NCI-H2196 (cell line): ENCODE measurements around the gene KLK2.
A peak's percentile ranks its signal among the peaks of the same experiment; 100 is the strongest.
"Not testable (repeated sequence)": the region's sequence is repeated elsewhere in the genome, so short reads cannot be mapped to it uniquely, and the experiment has no call there.

Experiments
- DNase-seq: peaks from one replicate; lab custom pipeline; 2025; ENCODE audit not compliant: unreplicated experiment; lab: John Stamatoyannopoulos, UW

The KLK2 gene

DNA sequence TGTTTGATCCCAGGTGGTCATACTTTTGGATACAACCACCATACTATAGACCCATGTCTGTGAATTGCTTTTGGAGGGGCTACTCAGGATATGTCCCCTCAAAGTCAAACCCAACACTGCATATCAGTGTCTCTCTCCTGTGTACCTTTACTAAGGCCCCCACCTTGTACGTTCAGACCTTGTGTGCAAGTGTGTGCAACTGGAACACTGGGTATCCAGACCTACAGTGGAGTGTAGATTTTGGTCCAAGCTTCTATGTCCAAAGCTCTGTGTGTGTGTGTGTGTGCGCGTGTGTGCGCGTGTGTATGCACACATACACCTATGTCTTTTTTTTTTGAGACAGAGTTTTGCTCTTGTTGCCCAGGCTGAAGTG, 18.0 kb downstream of the KLK2 start:
- no peak for DNase-seq

DNA sequence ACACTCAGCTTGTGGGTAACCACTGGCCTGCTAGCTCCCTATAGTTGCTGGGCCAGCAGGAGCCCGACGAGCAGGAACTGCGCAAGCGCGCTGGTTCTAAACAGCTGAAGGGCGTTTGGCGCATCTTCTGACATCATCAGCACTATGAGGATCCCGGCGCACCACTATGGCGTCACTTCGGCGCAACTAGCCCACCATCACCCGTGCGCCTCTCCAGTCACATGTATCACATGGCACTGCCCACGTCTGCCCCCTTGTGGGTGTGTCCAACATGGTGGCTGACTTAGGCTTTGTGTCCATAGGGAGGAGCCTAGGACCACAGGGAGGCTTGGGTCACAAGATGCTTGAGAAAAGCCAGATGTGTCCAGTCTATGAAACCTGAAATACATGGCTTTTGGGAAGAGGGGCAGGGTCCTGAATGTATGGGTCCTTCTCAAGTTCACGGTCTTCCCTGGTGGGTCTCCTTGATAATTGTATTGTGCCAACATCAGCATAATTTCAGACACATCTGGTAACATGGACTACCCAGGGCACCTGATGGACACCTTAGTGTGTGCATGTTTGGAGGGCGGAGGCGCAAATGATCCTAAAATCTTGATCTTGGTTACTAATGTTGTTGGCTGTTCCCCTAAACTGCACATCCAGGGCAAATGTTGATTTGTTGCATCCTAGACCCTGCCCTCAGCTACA, 20.0 kb downstream of the KLK2 start:
- peak; percentile 6 for DNase-seq

DNA sequence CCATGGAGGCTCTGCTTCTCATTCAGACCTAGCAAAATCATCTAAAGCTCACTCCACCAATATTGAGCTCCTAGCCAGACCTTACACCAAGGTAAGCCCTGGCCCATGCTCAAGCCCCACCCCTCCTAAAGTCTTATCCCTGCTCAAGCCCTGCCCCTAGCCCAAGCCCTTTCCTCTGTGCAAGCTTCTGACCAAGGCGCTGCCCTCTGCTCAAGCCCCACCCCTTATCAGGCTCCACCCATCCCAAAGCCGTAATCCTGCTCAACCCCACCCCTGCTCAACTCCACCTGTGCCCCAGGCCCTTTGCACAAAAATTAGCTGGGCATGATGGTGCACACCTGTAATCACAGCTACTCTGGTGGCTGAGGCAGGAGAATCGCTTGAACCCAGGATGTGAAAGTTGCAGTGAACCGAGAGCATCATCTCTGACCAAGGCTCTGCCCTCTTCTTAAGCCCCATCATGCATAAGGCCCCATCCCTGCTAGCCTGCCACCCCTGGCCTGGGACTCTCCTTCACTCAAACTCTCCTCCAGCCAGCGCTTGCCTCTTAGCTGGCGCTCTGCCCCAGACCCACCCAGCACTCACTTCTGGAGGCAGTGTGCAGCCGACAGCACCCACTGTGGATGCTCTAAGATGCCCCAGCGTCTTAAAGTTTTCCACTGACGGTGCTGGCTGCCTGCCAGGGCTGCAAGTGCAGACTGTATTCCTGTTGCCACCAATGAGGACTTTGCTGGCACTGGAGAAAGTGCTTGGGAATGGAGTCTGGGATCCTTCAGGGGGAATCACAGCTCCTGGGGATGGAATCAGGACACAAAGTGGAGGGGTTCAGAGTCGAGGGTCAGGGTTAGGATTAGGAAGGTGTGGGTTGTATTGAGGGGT, 21.5 kb downstream of the KLK2 start:
- DNase-seq = no peak

DNA sequence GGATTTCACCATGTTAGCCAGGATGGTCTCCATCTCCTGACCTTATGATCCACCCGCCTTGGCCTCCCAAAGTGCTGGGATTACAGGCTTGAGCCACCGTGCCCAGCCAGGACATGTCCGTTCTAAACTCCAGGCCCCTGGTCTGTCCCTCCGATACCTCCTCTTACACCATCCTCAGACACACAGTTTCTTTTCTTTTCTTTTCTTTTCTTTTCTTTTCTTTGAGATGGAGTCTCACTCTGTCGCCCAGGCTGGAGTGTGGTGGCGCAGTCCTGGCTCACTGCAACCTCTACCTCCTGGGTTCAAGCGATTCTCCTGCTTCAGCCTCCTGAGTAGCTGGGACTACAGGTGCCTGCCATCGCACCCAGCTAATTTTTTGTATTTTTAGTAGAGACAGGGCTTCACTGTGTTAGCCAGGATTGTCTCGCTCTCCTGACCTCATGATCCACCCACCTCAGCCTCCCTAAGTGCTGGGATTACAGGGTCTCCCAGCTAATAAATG, 22.9 kb downstream of the KLK2 start:
- not testable (repeated sequence) for DNase-seq

DNA sequence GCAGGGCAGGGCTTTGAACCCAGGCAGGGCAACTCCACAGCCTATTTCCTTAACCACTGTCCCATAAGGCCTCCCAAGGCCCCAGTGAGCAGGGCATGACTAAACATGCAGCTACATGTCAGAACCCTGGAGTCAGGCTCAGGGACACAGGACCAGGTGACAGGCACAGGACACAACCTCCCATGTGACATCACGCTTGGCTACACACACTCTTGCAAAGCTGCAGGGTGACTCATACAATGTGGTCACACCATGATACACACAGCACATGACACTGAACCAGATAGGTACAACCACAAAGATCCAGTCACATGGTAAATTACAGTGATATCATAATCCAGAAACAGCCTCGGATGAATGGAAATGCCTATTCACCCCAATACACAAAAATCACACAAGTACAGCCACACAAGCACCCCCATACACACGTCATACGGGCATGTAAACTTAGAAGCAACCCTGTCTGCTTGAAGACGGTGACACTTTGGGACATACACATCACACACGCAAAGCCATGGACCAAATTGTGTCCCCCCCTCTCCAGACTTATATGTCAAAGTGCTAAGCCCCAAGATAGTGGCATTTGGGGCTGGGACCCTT, 23.5 kb downstream of the KLK2 start:
- peak; percentile 53 for DNase-seq

DNA sequence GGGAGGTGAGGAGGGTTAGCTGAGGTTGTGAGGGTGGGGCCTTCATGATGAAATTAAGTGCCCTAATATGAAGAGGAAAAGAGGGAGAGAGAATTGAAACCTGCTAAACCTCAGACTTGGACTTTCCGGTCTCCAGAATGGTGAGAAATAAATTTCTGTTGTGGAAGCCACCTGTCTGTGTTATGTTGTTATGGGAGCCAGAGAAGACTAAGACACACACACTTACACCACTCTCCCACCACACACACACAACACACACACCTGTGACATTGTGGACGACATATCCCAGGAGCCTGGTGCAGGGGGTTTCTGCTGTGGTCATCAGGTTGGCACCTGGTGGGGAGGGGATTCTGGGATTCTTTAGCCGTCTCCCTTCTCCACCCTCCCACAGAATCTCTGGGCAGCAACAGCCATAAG, 24.0 kb downstream of the KLK2 start:
- no peak for DNase-seq

DNA sequence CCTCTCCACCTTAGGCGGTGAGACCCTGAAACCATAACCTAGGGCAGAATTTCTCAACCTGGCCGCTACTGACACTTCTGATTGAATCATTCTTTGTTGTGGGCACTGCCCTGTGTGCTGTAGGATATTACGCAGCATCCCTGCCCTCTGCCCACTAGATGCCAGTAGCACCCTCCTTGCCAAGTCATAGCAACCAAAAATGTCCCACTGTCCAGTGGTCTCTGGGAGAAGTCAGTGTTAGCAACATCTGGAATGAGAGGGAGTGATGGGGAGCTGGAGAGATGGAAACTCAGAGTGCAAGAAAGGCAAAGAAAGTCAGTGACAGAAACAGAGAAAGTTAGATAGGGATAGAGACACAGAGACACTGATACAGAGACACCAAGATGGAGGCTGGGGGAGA, 24.4 kb downstream of the KLK2 start:
- no peak for DNase-seq

DNA sequence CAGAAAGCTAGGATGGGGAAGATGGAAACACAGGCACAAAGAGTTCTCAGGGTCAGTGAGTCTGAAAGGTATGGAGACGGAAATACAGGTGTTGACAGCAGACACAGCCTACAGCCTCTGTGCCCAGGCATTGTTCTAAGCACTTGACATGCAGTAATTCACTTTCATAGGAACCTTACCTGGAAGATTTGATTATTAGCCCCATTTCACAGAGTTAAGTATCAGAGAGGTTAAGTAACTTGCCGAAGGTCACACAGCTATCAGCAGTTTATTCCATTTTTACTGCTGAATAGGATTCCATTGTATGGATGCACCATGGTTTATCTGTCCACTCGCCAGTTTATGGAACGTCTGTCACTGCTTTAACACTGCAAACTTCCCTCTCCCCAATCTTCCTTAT, 24.8 kb downstream of the KLK2 start:
- DNase-seq = no peak

DNA sequence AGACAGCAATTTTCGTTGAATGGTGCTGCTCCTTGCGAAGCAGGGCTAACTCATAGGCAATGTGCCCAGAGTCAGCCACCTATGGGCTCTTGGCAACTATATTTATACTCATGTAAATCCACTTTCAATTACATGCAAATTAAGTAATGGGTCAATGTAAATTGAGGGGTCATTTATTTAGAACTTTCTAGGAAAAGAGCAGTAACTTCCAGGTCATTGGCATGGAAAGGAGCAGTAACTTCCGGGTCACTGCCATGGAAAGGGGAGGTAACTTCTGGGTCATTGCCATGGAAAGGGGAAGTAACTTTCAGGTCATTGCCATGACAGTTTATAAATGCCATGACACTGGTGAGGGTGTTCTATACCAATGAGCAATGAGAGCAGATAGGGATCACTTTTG, 26.3 kb downstream of the KLK2 start:
- DNase-seq = no peak

DNA sequence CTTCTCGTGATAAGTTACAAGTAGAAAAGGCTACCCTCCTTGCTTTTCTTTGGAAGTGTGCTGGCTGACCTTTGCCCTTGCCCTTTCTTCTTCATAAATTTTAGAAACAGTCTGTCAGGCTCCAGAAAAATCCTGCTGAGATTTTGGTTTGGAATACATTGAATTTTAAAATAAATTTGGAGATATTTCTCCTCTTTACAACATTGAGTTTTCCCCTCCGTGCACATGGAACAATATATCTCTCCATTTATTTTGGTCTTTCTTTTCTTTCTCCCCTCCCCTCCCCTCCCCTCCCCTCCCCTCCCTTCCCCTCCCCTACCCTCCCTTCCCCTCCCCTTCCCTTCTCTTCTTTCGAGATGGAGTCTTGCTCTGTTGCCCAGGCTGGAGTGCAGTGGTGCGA, 29.4 kb downstream of the KLK2 start:
- DNase-seq = no peak

DNA sequence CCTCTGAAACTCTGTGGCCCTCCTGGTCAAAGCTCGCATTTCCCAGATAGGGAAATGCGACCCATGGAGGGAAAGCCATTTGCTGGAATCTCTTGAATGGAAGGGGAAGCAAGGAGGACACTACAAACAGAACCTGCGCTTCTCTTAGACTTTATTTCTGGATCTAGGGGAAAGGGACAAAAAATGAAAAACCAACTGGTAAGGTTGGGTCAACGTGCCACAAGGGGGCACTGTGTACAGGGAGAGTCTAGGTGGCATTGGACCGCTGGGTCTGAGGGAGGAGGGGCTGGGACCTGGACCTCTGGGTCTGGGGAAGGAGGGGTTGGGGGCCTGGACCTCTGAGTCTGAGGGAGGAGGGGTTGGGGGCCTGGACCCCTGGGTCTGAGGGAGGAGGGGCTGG, 33.0 kb downstream of the KLK2 start:
- DNase-seq = peak; percentile 30

DNA sequence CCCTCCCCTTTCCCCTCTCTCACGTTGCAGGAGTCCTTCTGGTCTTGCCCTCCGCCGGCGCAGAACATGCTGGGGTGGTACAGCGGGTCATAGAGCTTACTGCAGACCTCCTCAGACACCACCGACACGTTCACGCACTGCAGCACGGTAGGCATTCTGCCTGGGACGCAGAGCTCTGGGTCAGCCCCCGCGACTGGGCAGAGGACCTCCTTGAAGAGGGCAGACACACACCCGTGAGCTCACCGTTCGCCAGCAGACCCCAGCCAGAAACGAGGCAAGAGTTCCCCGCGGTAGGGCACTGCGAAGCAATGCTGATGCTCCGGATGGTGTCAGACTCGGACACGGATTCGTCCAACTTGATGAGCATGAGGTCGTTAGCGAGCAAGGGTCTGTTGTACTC, 35.1 kb downstream of the KLK2 start:
- no peak for DNase-seq

DNA sequence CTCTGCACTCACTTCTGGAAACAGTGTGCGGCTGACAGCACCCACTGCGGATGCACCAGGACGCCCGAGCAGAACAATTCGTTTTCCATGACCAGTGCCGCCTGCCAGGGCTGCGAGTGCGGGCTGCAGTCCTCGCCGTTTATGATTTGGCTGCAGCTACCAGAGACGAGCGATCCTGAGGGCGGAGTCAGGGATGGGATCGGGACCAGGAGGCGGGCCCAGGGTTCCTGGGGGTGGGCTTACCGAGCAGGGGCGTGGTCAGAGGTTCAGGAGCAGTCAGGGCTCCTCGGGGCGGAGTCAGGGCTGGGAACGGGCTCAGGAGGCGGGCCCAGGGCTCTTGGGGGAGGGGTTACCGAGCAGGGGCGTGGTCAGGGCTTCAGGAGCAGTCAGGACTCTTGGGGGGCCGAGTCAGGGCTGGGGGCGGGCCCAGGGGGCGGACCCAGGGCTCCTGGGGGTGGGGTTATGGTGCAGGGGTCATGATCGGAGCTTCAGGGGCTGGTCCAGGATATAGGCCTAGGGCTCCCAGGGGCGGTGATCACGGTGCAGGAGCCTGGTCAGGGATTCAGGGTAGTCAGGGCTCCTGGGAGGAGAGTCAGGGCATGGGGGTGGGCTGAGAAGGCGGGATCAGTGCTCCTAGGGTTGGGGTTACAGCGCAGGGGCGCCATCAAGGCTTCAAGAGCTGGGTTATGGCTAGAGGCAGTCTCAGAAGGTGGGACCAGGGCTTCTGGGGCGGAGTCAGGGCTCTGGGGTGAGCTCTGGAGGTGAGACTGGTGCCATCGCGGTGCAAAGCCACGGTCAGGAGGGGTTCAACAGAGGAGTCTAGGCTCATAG, 36.2 kb downstream of the KLK2 start:
- DNase-seq = peak; percentile 20

DNA sequence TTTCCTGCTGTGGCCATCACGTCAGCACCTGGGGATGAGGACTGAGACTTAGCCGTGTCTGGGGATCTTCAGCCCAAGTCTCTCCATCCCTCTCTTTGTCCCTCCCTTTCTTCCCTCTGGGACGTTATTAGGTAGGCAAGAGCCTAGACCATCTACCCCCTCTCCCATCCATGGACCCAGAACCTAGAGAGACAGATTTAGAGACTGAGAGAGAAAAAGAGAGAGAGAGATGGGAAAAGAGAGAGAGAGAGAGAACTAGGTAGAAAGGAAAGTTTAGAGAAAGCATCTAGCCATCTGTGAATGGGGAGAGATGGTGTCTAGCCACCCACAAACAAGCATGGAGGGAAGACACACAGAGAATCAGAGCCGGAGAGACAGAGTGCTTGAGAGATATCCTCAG, 37.5 kb downstream of the KLK2 start:
- no peak for DNase-seq

DNA sequence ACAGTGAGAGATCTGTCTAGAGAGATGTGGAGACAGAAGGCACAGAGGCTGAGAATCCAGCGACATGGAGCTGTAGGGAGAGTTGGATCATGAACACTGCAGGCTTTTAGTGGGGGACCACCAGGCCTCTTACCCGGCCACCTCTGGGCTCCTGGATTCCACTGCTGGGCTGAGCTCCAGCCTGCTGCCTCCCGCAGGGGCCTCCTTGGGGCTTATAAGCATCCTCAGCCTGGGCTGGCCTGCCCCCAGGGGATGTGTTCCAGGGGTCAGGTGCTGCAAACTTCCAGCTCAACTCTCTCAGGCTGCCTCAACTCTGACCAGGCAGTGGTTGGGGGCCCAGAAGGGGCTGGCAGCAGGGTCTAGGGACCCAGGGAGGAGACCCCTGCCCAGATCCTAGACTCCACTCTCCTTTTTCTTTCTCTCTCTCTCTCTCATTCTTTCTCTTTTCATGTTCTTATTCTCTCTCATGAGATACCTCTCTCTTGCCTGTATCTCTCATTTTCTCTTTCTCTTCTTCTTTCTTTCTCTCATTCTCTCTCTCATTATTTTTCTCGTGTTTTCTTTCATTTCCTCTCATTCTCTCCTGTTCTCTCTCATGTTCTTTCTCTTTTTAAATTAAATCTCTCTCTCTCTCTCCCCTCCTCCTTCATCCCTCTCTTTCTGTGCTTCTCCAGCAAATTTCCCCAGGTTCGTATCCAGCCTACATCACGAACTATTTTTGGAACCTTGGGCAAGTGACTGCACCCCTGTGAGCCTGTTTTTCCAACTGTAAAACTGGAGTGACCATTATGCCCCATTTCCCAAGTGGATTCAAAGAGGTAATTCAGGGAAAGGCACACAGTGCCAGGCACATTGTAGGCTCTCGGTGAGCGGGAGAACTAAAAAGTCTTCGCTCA, 38.2 kb downstream of the KLK2 start, which contains the start of gene KLK4:
Gene KLK4, minus strand, starts transcription at position 190 of the 896 bp plus-strand sequence. CDS start 657 bp downstream, outside the sequence.
- no peak for DNase-seq

DNA sequence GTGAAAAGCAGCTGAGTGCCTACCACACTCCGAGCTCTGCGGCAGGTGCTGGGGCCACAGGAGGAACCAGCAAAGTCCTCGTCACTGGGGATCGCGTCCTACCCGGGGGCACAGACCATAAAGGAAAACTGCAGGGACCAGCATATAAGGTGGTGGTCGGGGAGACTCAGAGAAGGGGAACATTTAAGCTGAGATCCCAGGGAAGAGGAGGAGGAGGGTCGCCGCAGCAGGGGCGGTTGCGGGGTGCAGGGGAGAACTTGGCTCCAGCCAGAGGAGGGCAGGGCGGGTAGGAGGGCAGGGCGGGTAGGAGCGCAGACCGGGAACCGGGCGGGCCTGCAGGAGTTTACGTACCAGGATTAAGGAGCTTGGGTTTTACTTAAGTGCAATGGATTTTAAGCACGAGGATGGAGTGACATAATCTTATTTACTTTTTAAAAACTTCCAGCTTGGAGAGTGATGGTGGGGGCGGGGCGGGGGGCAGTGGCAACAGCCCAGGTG, 38.9 kb downstream of the KLK2 start:
- no peak for DNase-seq

DNA sequence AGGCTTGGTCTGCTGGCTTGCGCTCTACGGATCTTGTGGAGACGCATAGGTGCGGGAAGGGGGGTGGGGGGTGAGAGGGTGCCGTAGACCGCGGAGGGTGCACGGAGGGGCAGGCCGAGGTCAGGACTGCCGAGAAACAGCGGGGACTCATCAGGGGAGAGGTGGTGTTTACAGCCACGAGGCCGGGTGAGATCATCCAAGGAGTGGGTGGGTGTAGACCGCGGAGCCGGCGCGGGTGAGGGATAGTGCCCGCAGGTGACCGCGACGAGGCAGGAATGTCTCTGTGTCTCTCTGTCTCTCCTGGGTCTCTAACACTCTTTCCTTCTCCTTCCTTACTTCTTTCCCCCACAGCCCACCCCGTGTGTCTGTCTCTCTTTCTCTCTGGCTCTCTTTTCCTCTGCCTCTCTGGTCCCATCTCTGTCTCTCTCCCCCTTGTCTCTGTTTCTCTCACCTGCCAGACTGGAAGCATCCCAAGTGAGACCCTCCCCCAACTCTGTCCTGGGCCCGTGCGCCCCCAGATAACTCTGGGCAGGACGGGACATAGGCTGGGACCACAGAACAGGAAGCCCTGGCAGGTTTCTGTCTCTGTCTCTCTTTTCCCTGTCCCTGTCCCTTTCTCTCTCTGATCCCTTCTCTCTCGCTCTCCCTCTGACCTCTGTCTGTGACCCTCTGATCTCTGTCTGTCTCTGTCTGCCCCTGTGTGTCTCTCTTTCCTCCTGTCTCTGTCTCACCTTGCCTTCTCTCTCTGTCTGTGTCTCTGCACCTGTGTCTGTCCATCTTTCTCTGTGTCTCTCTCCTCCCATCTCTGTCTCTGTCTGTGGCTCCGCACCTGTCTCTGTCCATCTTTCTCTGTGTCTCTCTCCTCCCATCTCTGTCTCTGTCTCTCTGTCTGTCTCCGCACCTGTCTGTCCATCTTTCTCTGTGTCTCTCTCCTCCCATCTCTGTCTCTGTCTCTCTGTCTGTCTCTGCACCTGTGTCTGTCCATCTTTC, 39.8 kb downstream of the KLK2 start:
- no peak for DNase-seq

DNA sequence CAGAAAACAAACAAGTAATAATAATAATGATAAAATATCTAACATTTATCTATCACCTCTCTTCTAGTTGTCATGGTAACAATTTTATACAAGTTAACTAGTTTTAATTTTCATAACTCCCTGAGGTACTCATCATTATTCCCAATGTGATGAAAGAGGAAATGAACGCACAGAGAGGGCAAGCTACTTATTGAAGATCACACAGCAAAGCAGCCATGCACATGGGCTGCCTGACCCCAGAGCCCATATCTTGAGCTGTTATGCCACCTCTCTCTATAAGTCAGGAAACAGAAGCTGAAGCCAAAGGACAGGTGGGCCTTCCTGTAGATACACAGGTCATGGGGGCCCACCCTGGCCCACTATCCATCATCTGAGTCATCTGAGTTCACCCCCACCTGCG, 42.8 kb downstream of the KLK2 start:
- no peak for DNase-seq
